NCI-H526 (cell line): ENCODE data around the gene PRKCQ.

ENCODE experiments used
- DNase-seq, 2 experiments: peaks; one replicate each; lab custom pipeline; 2025; lab: John Stamatoyannopoulos, UW

Gene PRKCQ

DNA sequence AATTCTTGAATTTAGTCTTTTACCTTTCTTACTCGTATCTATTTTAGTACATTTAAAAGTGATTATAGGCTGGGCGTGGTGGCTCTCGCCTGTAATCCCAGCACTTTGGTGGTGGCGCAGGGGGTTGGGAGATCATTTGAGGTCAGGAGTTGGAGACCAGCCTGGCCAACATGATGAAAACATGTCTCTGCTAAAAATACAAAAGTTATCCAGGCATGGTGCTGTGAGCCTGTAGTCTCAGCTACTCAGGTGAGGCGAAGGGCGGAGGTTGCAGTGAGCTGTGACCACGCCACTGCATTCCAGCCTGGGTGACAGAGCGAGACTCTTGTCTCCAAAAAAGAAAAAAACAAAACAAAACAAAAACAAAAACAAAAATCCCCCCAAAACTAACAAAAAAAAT lies 12.2 kb downstream of the PRKCQ start:
- no peak for DNase-seq

GRCh38 chr10:6567203-6567703 lies 12.8 kb downstream of the PRKCQ start:
- no peak for DNase-seq

GRCh38 chr10:6565588-6565987 lies 14.5 kb downstream of the PRKCQ start:
- no peak for DNase-seq

- no peak for DNase-seq
Observed at GRCh38 chr10:6564367-6564766, 15.7 kb downstream of the PRKCQ start.

DNA sequence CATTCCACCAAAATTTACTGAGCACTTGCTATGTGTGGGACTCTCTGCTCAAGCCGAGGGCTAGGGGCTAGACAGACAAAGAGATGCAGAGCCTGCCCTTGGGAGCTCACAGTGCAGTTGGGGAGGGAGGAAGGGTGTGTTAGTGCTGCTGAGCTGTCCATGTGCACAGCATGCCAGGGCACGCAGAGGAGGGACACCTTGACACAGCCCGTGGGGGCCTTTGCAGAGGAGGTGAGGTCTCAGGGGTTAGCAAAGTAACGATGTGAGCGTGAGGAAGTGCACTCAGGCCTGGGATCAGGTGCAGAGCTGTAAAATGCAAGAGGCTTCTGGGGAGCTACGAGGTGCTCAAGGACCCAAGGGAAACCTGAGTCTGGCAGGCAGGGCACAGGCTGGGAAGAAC lies 16.3 kb downstream of the PRKCQ start:
- DNase-seq, result no peak

DNA sequence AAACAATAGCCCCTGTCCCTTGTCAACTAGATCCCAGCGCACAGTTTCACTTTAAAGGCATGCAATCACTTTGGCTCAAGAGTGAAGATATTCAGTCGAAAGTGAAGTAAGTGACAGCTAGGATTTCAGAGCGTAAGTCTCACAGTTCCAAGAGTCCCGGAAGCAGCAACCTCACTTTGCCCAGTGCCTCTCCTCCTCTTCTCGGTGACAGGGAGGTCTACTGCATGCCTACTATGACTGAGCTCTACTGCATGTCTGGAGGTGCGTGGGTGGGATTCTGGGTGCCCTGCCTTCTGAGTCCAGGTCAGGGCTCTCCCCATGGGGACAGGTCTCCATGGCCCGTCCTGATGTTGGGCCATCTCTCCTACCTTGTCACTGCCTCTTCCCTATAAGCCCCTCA lies 17.0 kb downstream of the PRKCQ start:
- DNase-seq, result no peak

DNA sequence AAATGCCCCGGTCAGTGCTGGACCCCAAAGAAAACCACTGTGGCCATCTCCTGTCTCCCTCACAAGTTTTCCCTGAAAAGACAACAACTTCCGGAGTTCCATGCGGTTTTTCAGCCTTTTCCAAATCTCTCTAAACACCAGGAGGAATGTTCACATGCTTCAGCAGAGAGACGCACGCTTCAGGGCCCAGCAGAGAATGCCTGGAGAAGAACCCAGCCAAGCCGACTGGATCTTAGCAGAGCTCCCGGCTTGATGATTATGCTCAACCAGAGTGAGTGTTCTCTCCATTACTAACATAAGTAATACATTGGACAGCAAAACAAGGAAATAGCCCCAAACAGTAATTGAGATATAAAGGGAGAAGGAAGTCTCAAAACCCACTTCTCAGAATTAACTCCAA lies 17.9 kb downstream of the PRKCQ start:
- DNase-seq, result no peak

GRCh38 chr10:6561552-6561951 lies 18.5 kb downstream of the PRKCQ start:
- no peak for DNase-seq

- DNase-seq, result no peak
Observed at GRCh38 chr10:6558759-6559461, 21.2 kb downstream of the PRKCQ start.

DNA sequence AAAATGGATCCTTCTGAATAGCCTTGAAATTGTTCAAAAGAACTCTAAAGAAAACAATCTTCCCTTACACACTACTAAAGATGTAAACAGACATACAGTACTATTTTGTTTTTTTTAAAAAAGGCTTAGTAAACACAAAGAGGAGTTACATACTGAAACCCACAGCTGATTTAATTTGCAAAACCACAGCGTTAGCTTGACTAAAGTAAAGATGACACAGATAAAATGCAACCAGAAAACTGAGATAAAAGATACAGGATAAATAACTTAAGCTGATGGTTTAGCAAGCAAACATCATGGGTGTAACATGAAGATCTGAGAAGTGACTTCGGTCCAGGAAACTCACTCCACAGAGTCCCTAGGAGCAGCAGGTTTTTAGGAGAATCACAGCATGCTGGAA lies 21.8 kb downstream of the PRKCQ start:
- DNase-seq, result no peak

DNA sequence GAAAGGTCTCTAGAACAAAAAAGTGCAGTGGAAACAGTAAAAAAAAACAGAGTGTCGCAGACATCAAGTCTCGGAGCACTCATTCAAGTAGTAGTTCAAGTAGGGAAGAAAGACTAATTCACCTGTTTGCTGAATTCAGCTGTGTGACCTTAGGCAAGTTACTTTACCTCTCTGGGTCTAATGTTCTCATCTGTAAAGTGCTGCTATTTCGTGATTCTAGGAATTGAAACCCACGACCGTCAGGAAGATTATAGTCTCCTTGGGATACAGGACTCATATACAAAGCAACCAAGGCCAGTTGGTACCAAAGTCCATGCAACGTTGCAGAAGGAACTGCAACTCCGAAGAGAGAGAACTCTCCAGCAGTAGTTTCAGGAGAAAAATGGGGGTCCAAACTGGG lies 26.1 kb downstream of the PRKCQ start:
- DNase-seq, result no peak

DNA sequence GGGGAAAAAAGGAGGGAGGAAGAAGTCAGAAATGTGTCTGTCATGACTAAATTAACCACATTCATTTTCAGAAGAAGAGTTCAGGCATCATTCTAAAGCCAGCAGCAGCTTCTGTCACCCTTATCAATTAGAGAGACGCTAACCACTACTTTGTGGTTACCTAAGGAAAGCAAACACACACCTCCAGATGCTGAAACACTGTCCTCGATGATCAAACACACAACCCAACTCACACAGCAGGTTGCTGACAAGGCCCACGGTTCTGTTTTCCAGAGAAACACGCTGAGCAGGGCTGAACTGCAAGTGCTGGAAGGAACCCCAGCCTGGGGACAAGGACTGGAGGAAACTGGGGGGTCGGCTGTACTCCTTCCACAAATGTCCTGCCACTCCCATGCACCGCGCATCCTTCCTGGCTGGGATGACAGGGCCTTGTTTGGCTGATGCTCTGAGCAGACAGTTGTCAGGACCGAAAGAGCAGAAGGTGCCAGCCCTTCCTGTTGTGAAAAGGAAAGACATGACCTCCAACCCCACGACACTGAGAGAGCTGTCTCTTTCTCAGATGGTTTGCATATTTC lies 36.6 kb downstream of the PRKCQ start:
- DNase-seq, result no peak

- DNase-seq, result no peak
Observed at GRCh38 chr10:6542999-6543430, 37.1 kb downstream of the PRKCQ start.

- no peak for DNase-seq
Observed at GRCh38 chr10:6539833-6540232, 40.2 kb downstream of the PRKCQ start.

- no peak for DNase-seq
Observed at GRCh38 chr10:6537770-6538169, 42.3 kb downstream of the PRKCQ start.

DNA sequence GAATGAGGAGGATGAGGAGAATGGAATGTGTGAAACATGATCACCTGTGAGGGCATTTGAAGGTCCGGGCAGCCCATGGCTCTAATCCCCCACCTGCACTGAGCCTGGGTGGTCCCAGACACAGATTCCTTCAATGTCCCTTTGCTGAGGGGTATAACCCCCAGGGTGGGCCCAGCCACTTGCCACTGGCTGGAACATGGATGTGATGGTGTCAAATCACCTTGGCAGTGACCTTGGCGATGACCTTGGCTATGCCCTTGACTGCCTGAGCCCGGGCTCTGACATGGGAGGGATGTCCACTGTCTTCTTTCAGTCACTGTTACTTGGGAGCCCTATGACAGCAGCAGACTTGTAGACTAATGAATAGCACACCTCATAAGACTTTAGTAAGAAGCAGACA lies 44.0 kb downstream of the PRKCQ start:
- no peak for DNase-seq

DNA sequence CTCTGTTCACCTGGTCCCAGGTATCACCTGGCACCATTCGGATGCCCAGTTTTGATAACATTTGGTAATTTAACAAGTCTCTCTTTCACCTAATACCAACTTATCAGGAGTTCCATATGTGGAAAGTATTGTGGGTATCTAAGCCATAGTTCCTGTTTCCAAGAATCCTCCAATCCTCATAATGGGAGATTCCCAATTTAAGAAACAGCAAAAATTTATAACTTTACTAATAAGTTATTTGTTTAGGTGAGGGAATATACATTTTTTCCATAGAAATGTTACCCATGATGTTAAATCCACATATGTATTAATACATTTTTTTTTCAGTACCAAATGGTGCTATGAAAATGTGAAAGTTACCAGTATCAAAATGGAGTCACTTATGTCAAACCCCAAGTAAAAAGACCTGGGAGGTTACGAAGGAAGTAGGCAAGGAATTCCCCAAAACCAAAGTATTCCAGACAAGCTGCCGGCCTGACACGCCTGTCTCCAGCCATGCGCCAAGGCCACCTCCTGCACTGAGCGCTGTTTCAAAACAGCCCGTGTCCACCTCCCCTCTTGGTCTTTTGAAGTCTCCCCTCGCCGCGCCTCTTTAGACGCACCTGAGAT lies 44.8 kb downstream of the PRKCQ start:
- no peak for DNase-seq

- no peak for DNase-seq
Observed at GRCh38 chr10:6532321-6532720, 47.8 kb downstream of the PRKCQ start.

DNA sequence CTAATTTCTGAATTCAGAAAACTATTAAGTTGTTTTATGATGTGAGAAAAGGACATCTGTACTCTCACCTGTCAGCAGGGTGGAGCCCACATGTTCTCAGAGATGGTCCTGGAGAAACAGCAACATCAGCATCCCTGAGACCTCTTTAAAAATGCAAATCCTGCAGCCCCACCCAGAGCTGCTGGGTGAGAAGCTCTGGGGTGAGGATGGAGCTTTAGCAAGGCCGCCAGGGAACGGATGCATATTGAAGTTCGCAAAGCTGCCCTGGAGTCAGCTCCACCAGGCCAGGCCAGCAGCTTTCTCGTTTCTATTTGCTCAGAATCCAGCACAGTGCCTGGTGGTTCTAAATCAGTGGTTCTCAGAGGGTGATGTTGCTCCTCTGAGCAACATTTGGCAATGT lies 49.1 kb downstream of the PRKCQ start:
- no peak for DNase-seq

DNA sequence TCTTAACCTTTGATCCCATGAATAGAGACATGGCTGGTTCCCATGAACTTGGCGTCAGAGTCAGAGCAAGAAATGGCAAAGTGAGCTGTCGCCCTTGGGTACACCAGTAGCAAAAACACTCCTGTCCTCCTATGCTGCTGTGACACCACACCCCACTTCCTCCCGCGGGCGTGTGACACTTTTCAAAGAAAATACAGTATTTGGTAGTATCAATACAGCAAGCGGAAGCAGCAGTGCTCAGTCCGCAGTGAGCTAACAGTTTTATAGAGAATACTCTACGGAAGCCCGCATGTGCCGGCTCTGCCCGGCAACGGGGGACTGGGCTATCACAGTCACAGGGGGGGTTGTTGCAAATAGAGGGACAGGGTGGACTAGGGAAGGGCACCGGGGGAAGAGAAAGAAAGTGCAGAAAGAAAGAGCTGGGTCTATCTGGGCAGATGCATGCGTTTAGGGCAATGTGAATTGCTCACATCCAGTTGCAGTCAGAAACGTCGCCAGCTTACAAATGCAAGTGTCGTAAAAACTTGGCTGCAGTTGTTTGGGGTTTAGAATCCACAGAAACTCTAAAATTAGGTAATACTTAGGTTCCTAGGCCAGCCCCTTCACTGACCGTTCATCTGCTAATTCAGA lies 49.8 kb downstream of the PRKCQ start:
- no peak for DNase-seq

DNA sequence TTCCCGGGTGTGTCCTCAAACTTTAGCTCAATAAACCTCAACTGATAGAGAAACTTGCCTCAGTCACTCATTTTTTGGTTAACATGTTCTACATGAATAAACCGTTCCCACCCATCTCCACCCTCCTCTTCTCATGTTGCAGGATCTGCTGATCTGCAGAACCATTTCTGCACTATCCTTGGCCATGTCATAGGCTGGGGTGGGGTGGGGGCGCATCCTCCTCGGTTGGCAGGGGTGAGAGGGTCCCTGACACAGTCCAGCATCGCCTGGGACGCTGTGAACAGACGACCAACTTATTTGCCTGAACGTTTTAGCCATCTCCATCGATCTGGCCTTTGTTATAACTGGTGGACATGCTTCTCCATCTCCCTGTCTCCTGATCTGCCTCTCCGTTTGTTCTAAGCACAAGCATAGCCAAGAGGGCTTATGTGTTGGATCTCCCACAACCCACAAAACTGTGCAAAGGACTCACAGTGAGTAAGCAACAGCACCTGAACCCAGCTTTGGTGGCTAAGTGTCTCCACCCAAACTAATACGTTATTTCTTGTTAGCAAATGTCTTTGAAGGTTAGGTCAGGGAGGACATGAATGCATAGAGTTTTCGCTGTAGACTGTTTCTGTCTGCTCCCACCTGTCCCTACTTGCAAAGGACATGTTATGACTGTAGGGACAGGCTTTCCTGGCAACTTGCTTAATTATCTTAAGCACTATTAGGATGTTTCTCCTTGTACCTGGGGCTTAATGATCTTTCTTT lies 51.7 kb downstream of the PRKCQ start:
- DNase-seq, result no peak

- no peak for DNase-seq
Observed at GRCh38 chr10:6525599-6526165, 54.4 kb downstream of the PRKCQ start.
